GM19193 (cell line): ENCODE measurements around the gene SCARB1.

Experiments used
- POLR2A ChIP-seq: IDR thresholded peaks from 4 replicates; pipeline ENCODE4 v1.6.1; 2011; ENCODE audit not compliant: insufficient read depth, insufficient read length; ENCODE audit errors: extremely low read depth

Gene SCARB1

GRCh38 chr12:124764451-124764850, 99.2 kb downstream of the SCARB1 start:
- TF ChIP-seq POLR2A: no peak

- no peak for TF ChIP-seq POLR2A
These were observed 100.1 kb downstream of the SCARB1 start for GRCh38 chr12:124763594-124763979.

- no peak for TF ChIP-seq POLR2A
These were observed 100.7 kb downstream of the SCARB1 start for GRCh38 chr12:124762791-124763593.

DNA sequence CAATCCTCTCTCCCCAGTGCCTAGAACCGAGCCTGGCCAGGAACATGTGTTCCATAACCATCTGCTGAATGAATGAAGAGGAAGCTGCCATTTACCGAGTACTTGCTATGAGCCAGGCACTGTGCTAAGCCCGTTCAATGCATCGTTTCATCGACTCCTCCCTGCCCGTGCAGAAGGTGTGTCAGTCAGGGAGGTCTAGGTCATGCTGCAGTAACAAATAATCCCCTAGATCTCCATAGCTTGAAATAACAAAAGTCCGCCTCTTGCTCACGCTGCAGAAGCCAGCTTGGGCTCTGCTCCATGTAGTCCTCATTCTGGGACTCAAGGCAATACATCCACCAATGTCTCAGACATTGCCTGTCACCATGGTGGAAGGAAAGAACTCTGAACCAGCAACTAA, 101.3 kb downstream of the SCARB1 start:
- TF ChIP-seq POLR2A: no peak

- no peak for TF ChIP-seq POLR2A
These were observed 101.8 kb downstream of the SCARB1 start for GRCh38 chr12:124761871-124762270.

DNA sequence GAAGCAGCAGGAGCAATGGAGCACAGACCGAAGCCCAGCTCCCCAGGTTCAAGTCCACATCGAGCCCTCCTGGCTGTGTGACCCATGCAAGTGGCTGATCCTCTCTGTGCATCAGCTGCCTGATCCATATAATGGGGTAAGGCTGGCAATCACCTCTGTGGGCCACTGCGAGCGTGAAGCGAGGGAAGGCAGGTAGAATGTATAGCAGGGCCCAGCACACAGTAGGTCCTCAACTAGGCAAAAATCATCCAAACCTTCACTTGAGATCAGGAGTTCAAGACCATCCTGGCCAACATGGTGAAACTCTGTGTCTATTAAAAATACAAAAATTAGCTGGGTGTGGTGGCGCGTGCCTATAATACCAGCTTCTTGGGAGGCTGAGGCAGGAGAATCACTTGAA, 102.6 kb downstream of the SCARB1 start:
- TF ChIP-seq POLR2A: no peak

- no peak for TF ChIP-seq POLR2A
These were observed 103.1 kb downstream of the SCARB1 start for GRCh38 chr12:124760560-124760959.

- TF ChIP-seq POLR2A: no peak
These were observed 103.7 kb downstream of the SCARB1 start for GRCh38 chr12:124759841-124760503.

GRCh38 chr12:124758266-124759220, 105.1 kb downstream of the SCARB1 start:
- no peak for TF ChIP-seq POLR2A

GRCh38 chr12:124757329-124757728, 106.3 kb downstream of the SCARB1 start:
- no peak for TF ChIP-seq POLR2A

GRCh38 chr12:124756760-124757159, 106.9 kb downstream of the SCARB1 start:
- TF ChIP-seq POLR2A: no peak

DNA sequence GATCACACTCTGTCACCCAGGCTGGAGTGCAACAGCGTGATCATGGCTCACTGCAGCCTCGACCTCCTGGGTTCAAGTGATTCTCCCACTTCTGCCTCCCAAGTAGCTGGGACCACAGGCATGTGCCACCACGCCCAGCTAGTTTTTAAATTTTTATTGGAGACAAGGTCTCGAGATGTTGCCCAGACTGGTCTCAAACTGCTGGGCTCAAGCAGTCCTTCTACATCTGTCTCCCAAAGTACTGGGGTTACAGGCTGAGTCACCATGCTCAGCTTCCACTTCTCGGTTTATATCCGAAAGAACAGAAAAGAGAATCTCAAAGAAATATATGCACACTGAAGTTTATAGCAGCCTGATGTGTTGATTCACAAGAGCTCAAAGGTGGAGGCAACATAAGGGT, 107.5 kb downstream of the SCARB1 start:
- no peak for TF ChIP-seq POLR2A

DNA sequence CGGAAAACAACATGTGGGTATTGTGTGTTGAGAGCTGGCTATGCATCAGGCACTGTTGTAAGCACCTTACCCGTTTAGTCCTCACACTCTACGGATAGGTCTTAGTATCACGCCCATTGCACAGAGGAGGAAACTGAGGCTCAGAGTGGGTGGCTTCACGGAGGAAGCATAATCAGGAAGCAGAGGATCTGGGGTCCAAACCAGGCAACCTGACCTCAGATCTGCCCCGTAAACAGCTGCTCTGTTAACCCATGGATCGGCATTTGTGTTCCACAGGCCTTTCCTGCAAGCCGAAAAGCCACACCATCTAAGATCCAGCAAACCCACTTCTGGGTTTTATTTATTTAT, 107.9 kb downstream of the SCARB1 start:
- TF ChIP-seq POLR2A: no peak

DNA sequence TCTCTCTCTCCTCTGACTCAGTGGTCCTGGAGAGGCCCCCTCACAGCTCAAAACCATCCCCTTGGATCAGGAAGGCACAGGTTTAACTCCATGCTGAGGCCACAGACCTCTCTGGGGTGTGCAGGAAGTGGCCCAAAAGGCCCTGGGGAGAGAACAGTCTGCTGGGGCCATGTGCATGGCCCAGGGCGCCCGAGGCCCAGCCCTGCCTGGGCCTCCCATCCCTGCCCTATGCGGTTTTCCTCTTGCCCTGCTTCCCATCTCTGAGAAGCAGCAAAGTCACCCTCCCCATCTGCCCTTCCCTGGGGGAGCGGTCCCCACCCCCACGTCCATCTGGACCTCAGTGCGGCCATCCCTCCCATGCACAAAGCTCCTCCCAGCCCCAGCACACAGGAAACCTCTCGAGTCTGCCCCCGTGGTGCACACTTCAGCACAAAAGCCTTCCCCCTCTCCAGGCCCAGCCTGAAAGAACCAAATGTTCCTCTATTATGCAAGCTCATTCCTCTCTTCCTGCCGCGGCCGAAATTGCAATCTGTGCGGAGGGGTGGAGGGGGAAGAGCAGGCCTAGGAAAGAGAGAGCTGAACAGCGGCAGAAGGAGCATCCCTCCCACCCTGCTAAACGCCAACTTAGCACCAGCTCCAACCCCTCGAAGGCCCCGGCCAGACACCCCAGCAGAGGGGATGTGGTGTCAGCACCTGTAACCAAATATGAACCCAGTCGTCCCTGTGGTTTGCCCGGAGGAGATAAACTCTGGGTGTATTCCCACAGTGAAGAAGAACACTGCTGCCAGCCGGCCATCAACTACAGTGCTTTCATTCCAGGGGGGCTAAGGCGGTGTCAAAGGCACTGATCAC, 108.5 kb downstream of the SCARB1 start:
- no peak for TF ChIP-seq POLR2A
